ENCODE measurements around the gene PRICKLE2.

PRICKLE2 gene

GRCh38 chr3:64048631-64049061 is 176.6 kb downstream of the PRICKLE2 start:
- DNase-seq (ENCODE audit: low read depth, low spot score), result no peak

- no peak for DNase-seq (ENCODE audit: low read depth, low spot score)
These were observed 177.5 kb downstream of the PRICKLE2 start for GRCh38 chr3:64047787-64048186.

GRCh38 chr3:64046996-64047594 is 178.2 kb downstream of the PRICKLE2 start:
- no peak for DNase-seq (ENCODE audit: low read depth, low spot score)

GRCh38 chr3:64046592-64046991 is 178.7 kb downstream of the PRICKLE2 start:
- DNase-seq (ENCODE audit: low read depth, low spot score), result no peak

- no peak for DNase-seq (ENCODE audit: low read depth, low spot score)
These were observed 182.3 kb downstream of the PRICKLE2 start for GRCh38 chr3:64042952-64043351.

Measured in activated CD4-positive, CD25-positive, alpha-beta regulatory T cell treated with anti-CD3 and anti-CD28 coated beads, Interleukin-2, amount 50 U/mL, for 16 hours (primary cell).